ENCODE results near the gene C6orf62.

DNA sequence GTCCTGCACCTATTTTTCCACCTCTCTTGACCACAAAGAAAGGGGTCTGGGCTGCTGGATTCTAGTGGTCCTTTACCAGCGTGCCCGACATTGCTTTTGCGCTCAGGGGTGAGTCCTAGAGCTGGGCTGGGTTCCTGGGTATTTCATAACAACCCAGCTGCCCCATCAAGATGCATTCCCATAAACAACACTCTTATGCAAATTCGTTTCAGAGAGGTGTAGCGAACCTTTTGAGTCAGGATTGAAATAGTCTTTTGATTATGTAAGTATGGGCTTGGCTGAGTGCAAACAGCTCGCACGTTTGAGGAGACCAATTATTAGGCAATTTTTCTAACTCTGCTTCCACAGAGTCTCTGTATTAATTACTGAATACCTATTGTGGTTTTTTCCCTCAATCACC, 38.4 kb downstream of the C6orf62 start:
- TF ChIP-seq, protein P1, sequence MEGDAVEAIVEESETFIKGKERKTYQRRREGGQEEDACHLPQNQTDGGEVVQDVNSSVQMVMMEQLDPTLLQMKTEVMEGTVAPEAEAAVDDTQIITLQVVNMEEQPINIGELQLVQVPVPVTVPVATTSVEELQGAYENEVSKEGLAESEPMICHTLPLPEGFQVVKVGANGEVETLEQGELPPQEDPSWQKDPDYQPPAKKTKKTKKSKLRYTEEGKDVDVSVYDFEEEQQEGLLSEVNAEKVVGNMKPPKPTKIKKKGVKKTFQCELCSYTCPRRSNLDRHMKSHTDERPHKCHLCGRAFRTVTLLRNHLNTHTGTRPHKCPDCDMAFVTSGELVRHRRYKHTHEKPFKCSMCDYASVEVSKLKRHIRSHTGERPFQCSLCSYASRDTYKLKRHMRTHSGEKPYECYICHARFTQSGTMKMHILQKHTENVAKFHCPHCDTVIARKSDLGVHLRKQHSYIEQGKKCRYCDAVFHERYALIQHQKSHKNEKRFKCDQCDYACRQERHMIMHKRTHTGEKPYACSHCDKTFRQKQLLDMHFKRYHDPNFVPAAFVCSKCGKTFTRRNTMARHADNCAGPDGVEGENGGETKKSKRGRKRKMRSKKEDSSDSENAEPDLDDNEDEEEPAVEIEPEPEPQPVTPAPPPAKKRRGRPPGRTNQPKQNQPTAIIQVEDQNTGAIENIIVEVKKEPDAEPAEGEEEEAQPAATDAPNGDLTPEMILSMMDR (IDR thresholded peaks at IDR 0.05), result no peak
- no peak for TF ChIP-seq POLR2A (IDR thresholded peaks at IDR 0.05)

Measured in testis (tissue), 2 donors.